GM18873 (cell line): Measurements from ENCODE around the gene PILRB.
"Not testable (repeated sequence)": the region's sequence is repeated elsewhere in the genome, so short reads cannot be mapped to it uniquely, and the experiment has no call there.

Experiments used
- ATAC-seq: cut with Tn5 transposase; IDR thresholded peaks from one replicate; pipeline ENCODE4 v1.9.1; 2021; ENCODE audit warnings: mild to moderate bottlenecking, moderate library complexity, moderate number of reproducible peaks; ENCODE audit not compliant: unreplicated experiment, low FRiP score

PILRB gene

DNA sequence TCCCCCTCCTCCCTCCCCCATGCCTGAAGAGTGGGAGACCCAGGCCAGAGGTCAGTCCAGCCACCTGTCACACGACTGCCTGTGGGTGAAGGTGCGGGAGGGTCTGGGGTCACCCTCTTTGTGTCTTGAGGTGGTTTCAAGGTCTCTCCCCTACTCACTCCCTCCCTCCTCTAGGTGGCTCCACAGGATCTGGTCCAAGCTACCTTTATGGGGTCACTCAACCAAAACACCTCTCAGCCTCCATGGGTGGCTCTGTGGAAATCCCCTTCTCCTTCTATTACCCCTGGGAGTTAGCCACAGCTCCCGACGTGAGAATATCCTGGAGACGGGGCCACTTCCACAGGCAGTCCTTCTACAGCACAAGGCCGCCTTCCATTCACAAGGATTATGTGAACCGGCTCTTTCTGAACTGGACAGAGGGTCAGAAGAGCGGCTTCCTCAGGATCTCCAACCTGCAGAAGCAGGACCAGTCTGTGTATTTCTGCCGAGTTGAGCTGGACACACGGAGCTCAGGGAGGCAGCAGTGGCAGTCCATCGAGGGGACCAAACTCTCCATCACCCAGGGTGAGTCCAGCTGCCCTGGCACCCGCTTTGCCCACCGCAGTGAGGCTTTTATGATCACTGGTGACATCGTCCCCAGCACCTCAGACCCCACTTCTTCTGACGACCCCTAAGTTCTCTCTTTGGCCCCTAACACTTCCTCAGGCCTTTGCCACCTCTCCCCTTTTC lies 16.1 kb downstream of the PILRB start:
- ATAC-seq = not testable (repeated sequence)

DNA sequence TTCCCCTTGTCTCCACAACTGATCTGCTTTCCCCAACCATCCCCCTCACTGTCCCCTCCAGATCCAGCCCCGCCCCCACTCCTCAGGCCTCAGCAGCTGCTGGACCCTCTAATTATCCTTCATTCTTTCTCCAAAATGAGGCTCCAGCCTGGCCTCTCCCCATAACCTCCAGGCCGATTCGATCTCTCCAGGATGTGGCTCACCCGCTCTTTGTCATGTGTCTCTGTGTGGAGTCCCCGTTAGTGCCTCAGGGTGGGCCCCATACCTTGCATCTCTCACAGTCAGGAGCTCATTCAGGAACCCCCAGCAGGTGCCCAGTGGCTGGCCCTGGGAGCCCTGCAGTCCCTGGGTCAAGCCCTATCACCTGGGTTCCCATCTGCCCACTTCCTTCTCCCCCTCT lies 16.7 kb downstream of the PILRB start:
- ATAC-seq = no peak

DNA sequence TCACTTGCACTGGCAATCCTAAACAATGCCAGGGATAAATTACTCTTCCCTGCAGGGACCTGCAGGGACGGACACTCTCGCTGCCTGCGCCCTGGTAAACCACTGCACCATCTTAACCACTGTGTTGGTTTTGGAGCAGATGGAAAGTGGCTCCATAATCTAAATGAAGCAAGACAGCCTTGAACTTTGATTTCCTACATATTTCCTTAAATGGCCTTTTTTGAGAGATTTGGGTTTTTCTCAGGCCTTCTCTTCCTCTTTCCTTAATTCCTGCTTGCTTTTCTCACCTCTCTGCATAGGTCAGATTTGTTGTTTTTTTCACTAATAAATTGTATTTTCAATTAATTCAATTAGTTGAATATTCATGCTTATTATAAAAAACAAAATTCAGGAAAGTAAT lies 18.1 kb downstream of the PILRB start:
- ATAC-seq = no peak

DNA sequence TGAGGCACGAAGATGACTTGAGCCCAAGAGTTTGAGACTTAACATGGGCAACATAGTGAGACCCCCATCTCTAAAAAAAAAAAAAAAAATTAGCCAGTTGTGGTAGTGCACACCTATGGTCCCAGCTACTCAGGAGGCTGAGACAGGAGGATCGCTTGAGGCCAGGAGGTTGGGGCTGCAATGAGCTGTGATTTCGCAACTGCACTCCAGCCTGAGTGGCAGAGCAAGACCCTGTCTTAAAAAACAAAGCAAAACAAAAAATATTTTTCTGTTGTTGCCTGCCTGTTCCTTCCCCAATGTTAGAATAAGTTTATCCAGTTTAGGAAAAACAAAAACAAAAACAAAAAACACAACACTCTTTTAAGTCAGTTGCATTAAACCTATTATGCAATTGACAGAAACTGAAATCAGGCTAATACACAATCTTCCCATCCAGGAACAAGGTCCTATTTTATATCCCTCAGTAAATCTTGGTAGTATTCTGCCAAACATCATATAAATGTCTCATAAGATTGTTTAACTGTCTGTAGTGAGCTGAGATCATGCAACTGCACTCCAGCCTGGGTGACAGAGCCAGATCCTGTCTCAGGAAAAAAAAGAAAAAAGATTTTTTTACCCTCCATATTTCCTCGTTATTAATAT lies 20.3 kb downstream of the PILRB start:
- no peak for ATAC-seq

DNA sequence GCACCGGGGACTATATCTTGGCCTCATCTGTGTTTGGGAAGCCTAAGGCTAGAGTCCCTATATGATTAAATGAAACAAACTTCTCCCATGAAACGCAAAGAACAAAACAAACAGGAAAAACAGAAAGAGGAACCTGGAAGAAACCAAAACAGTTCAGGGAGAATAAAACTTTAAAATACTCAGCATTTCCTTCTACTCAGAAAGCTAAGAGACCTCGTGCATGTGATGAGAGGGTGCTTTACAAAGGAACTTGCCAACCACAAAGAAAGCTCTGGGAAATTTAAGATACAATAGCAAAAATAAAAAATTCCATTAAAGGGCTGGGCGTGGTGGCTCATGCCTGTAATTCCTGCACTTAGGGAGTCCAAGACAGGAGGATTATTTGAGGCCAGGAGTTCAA lies 22.3 kb downstream of the PILRB start:
- no peak for ATAC-seq

DNA sequence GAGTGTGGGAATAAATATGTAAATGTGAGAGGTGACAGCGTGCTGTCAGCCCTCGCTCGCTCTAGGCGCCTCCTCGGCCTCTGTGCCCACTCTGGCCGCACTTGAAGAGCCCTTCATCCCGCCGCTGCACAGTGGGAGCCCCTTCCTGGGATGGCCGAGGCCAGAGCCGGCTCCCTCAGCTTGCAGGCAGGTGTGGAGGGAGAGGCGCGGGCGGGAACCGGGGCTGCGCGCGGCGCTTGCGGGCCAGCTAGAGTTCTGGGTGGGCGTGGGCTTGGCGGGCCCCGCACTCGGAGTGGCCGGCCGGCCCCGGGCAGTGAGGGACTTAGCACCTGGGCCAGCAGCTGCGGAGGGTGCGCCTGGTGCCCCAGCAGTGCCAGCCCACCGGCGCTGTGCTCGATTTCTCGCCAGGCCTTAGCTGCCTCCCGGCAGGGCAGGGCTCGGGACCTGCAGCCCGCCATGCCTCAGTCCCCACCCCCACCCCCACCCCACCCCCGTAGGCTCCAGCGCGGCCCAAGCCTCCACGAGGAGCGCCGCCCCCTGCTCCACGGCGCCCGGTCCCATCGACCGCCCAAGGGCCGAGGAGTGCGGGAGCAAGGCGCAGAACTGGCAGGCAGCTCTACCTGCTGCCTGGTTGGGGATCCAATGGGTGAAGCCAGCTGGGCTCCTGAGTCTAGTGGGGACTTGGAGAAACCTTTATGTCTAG lies 23.8 kb downstream of the PILRB start:
- ATAC-seq = not testable (repeated sequence)

DNA sequence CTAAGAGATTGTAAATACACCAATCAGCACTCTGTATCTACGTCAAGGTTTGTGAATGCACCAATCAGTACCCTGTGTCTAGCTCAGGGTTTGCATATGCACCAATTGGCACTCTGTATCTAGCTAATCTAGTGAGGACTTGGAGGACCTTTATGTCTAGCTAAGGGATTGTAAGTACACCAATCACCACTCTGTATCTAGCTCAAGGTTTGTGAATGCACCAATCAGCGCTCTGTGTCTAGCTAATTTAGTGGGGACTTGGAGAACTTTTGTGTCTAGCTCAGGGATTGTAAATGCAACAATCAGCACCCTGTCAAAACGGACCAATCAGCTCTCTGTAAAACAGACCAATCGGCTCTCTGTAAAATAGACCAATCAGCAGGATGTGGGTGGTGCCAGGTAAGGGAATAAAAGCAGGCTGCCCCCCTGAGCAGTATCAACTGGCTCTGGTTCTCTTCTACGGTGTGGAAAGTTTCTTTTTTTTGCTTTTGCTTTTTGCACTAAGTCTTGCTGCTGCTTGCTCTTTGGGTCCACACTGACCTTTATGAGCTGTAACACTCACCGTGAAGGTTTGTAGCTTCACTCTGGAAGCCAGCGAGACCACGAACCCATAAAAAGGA lies 24.4 kb downstream of the PILRB start:
- ATAC-seq = not testable (repeated sequence)

DNA sequence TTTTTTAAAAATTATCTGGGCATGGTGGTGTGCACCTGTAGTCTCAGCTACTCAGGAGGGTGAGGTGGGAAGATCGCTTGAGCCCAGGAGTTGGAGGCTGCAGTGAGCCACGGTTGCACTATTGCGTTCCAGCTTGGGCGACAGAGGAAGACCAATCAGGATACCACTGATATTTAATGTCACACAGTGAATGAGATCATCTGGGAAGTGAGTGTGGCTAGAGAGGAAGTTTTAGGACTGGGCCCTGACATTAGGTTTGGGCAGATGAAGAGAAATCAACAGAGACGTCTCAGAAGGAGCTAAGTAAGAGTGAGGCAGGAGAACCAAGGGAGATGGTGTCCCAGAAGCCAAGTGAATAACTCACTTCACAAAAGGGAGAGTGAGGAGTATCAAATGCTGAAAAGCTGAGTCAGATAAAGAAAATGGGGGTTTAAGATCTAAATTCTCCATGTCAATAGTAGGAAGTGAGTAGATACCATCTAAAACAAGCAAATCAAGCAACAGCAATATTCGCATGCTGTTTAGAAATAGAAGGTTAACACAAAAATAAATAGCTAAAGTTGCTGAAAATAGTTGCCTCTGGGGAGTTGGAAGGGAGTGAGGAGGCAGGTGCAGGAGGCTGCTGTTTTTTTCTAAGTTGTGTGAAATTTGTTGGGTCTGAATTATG lies 26.8 kb downstream of the PILRB start:
- ATAC-seq = no peak

DNA sequence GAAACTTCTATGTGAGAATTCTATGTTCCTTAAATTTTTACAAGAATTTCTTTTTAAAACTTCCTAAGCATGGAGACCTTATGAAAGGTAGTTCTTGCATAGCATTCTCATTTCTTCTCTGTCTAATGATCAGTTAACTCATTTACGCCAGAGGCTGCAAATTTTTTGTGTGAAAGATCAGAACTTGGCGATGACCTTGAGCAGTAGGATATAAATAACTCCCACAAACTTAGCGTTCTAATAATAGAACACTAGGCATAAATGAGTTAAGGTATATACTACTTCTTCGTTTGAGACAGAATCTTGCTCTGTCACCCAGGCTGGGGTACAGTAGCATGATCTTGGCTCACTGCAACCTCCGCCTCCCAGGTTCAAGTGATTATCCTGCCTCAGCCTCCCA lies 29.0 kb downstream of the PILRB start:
- no peak for ATAC-seq

DNA sequence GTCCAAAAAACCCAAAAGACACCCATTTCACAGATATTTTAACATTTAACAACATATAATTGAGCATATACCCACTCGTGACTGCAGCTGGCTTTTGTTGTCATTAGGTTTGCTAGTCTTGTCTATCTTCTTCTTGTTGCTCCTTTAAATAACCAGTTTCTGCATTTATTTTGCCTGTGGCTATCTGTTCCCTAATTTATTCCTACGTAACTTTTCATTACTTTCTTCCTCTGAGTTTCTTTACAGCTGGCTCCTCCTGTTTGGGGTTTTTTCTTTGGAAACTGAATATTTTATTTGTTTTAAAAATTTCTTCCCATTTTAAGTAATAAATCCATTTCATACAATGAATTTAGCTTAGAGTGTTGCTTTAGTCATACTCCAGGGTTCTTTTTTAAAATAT lies 29.8 kb downstream of the PILRB start:
- no peak for ATAC-seq

DNA sequence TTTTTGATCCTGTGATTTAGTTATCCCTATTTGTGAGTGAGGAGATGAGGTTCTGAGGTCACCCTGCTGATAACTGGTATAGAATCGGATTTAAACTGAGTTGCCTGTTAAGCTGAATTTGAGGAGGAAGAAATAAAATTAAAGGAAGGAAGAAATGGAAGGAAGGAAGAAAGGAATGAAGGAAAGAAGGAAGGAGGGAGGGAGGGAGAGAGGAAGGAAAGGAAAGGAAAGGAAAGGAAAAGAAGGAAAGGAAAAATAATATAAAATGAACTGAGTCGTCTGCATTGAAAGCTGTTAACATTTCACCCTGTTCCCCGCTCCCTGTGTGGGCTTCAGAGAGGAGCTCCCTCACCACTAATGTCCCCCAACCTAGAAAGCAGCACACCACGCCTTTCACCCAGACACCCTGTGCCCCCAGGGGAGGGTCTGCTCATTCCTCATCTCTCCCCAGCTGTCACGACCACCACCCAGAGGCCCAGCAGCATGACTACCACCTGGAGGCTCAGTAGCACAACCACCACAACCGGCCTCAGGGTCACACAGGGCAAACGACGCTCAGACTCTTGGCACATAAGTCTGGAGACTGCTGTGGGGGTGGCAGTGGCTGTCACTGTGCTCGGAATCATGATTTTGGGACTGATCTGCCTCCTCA lies 31.6 kb downstream of the PILRB start:
- ATAC-seq = no peak

DNA sequence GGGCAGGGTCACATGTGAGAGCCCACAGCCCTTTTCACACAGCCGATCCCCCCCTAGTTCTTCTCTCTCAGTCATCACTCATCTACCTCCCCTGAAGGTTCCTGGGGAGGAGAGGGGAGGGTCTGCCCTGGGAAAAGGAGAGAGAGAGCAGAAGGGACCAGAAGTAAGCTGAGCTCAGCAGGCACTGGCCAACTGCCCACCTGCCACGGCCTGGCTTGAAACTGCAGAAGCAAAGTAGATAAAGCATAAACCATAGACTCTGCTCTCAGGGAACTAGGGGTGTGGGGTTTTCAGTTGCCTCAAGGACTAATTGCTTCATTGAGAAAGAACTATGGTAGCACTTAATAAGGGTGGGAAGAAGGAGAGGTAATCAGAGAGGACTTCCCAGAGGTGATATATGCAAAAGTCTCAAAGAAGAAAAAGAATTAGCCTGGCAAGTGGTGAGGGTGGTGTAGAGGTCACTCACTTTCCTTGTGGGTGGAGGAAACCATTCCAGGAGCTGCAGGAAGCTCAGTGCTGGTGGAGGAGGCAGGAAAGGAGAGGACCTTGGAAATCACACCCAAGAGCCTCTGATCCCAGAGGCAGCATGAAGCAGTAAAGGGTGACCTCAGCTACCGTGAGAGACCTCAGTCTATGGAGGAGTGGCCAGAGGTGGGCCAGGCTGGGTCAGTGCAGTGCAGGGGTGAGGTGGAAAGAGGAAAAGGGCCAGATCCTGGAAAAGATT lies 32.5 kb downstream of the PILRB start:
- ATAC-seq = no peak

DNA sequence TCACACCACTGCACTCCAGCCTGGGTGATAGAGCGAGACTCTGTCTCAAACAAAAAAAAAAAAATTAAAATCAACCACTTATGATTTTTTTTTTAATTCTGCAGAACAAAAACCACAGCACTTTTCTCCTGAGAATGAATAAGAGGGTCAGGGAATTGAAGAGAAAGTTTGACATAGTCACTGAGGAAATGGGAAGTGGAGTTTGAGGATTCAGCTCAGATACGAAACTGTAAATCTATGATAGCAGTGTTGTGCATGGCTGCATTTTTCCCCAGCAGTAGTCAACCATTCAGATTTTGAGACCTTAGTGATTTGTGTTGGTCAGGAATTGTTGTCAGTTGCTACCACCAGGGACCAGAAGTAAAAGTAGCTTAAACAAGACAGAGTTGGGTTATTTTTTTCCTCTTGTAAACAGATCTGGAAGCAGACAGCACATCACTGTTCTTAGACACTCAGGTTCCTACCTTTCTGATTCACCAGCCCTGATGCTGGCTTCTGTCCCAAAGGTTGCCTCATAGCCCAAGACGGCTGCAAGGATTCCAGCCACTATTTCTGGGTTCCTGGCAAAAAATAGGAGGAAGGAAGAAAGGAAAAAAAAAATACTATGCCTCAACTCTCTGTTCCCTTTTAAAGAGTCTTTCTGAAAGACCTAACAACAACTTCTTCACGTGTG lies 35.5 kb downstream of the PILRB start:
- no peak for ATAC-seq

DNA sequence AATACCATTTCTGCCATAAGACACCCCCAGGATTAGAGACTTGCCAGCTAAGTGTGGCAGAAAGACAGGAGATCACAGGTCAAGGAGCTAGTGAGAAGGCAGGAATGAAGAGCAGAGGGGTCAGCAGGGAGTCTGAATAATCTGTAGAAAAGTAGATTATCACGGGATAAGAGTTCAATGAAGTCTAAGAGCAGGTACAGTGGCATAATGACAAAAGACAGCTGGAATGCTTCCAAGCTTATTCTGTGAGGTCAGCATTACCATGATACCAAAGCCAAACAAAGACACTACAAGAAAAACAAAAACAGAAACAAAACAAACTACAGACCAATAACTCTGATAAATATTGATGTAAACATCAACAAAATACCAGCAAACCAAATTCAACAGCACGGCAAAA lies 36.2 kb downstream of the PILRB start:
- no peak for ATAC-seq

DNA sequence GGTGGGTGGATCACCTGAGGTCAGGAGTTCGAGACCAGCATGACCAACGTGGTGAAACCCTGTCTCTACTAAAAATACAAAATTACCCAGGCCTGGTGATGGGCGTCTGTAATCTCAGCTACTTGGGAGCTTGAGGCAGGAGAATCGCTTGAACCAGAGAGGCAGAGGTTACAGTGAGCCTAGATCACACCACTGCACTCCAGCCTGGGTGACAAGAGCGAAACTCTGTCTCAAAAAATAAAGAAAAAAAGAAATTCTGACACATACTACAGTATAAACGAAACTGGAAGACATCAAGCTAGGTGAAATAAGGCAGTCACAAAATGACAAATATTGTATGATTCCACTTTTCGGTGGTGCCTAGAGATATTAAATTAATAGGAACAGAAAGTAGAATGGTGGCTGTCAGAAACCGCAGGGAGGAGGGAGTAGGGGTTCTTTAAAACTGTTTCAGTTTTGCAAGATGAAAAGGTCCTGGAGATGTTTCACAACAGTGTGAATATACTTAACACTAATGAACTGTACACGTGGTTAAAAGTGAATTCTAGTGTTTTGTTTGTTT lies 38.6 kb downstream of the PILRB start:
- peak; percentile 73 for ATAC-seq

DNA sequence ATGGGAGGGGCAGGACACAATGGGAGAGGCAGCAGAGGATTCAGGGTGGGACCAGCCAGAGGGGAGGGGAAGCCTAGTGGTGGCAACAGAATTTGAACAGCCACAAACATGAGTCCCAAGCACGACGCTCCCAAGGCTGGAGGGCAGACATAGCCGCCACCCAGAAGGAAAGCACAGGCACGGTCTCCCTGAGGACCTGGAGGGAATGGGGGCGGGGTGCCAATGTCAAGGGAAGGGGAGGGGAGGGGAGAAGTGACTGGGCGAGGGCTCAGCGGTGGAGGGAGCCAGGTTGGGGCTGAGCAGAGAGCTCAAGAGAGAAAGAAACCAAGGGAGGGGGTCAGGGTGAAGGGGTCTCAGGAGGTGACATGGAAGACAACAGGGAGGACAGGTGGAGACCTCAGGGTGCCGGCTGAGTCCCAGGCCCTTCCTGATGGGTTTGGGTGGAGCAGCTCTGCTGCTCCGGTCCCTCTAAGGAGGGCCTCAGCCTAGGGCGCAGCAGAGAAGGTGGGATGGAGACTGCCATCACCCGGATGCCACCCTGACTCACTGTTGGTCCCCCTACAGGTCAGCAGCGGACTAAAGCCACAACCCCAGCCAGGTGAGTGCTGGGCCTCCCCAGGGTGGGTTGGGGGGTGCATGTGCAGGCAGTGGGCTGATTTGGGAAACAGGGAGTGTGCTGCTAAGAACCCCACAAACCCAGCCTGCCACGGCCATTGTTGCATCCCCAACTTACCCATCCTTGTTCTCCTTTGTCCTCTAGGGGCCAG lies 39.6 kb downstream of the PILRB start:
- no peak for ATAC-seq

DNA sequence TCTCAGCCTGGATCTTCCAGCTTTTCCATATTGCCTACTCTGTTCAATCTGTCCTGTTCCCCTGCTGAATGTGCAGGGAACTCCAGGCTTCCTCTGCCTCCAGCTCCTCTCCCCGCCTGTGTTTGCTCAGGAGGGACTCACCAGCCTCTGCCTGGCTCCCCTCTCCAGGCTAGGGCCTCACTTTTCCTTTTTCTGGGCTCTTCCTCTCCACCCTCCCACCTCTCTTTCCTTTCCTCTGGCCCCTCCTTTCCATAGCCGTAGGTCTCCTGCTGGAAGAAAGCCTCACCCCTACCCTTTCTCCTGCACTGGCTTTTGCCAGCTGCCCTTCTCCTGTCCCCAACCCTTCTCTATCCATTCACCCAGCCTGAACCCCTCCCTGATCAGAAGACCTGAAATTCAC lies 40.3 kb downstream of the PILRB start:
- ATAC-seq = no peak

DNA sequence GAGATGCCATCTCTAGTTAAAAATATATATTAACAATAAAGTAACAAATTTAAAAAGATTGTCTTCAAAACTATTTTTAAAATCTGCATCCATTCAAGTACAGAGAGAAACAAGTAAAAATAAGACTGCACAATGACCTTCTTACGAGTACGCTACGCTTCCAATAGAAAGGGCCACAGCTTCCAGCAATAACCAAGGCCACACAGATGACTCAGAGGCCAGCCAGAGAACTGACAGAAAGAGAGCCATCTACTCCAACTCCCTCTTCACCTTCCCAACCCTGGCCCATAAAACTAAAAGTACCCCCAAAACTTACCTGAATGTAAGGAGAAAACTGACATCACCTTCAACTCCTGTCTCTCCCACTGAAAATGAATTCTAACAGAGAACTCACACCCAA lies 42.1 kb downstream of the PILRB start:
- no peak for ATAC-seq
